ENCODE results near the gene SP4. TPM values are rescaled to one million over a fixed set of nuclear protein-coding genes. Genes with fewer than 3 reads are reported as not detected.

The SP4 gene
- total and polyA plus RNA-seq, 2 of the 4 experiments (the other 2 are of a cell fraction) = 0.97 to 5.9 TPM

GRCh38 chr7:21526007-21526406, 98.1 kb downstream of the SP4 start:
- H3K9me3 ChIP-seq (ENCODE audit: control insufficient read depth, insufficient read depth, low read length) = no peaks in the 10 kb centered on the region
- H4K20me1 ChIP-seq (ENCODE audit: insufficient read depth, low read length) = no peaks in the 10 kb centered on the region
- CTCF ChIA-PET = no interaction called here

More at GRCh38 chr7:21526007-21526406, 98.1 kb downstream of the SP4 start:
- Histone ChIP-seq H3K4me1 (ENCODE audit: control insufficient read depth, insufficient read depth, low read length) (no peaks in the 10 kb centered on the region), H2AFZ (replicated peaks; ENCODE audit: low read length, poor library complexity) (no peak overlapping the region), H3K4ac (ENCODE audit: low read depth, low read length) (no peak overlapping the region), H3K56ac (ENCODE audit: extremely low read depth, insufficient read depth, low read length) (no peak overlapping the region), H2BK5ac (ENCODE audit: low read depth, low read length, poor library complexity, severe bottlenecking) (no peak overlapping the region), H3K36me3 (ENCODE audit: control insufficient read depth, insufficient read depth, low read length) (no peaks in the 10 kb centered on the region), H3K27me3 (ENCODE audit: control insufficient read depth, insufficient read depth, low read length) (no peaks in the 10 kb centered on the region), H2AK9ac (replicated peaks; ENCODE audit: low read depth, low read length, poor library complexity) (no peak overlapping the region), H3K18ac (ENCODE audit: low read depth, low read length) (no peak overlapping the region), H4K8ac (ENCODE audit: low read depth in 2 of 2, low read length in 2 of 2) (no peak overlapping the region), H2BK15ac (ENCODE audit: low read depth, low read length) (no peak overlapping the region), H3K9me1 (ENCODE audit: insufficient read depth, low read length) (no peaks in the 10 kb centered on the region), H3K79me1 (ENCODE audit: low read depth in 1 of 2, low read length in 2 of 2) (no peaks in the 10 kb centered on the region), H2AK5ac (ENCODE audit: low read depth, low read length) (no peak overlapping the region), H3K27ac (ENCODE audit: insufficient read depth, low read length) (no peak overlapping the region), H3K14ac (replicated peaks; ENCODE audit: low read depth, low read length) (no peak overlapping the region), H4K91ac (ENCODE audit: insufficient read depth, low read depth, low read length) (no peak overlapping the region), H4K5ac (ENCODE audit: low read depth, low read length) (no peak overlapping the region), H3K4me2 (ENCODE audit: low read depth, low read length) (no peak overlapping the region), H2BK120ac (ENCODE audit: low read depth, low read length) (no peak overlapping the region), H2BK20ac (ENCODE audit: low read depth, low read length) (no peak overlapping the region), H3K4me3 (ENCODE audit: insufficient read depth, low read depth, low read length) (no peak overlapping the region), H3K9ac (ENCODE audit: low read depth, low read length) (no peak overlapping the region), H3K23ac (ENCODE audit: low read depth, low read length) (no peak overlapping the region)
- ATAC-seq (ENCODE audit: low read depth) = no peak; the same call in 1 of the 2 replicates
- in situ Hi-C loops (cut with MboI; ENCODE audit: low sequenced_read_pairs) (no loop called here), dilution Hi-C loops (cut with HindIII; ENCODE audit: low sequenced_read_pairs, unreplicated experiment) (no loop called here), intact Hi-C loops (cut with micrococcal nuclease) (no loop called here)
- TF ChIP-seq CHD1 (IDR thresholded peaks at IDR 0.05; ENCODE audit: low read depth, low read length) = no peak
- peak; percentile 30 for TF ChIP-seq CTCF (conservative IDR thresholded peaks at IDR 0.05; ENCODE audit: low read depth, low read length)
- TF ChIP-seq CEBPB (IDR thresholded peaks at IDR 0.05; ENCODE audit: low read depth, low read length) = no peak
- no peak for TF ChIP-seq MXI1 (IDR thresholded peaks at IDR 0.05; ENCODE audit: borderline replicate concordance, low read depth, low read length)
- POLR2A ChIA-PET (ENCODE audit: unreplicated experiment) = no interaction called here
- no TSS peak for BruUV-seq (replicated peaks)
- DNase-seq = peak; percentile 5
